Measurements from ENCODE around the gene ABAT. TPM values are rescaled to one million over a fixed set of nuclear protein-coding genes. Genes with fewer than 3 reads are reported as not detected.

Gene ABAT
- total and polyA plus RNA-seq, 2 of the 8 experiments (the other 6 are each of a cell fraction or from before 2014, with no cell fraction given) = 6.4 to 8.4 TPM

DNA sequence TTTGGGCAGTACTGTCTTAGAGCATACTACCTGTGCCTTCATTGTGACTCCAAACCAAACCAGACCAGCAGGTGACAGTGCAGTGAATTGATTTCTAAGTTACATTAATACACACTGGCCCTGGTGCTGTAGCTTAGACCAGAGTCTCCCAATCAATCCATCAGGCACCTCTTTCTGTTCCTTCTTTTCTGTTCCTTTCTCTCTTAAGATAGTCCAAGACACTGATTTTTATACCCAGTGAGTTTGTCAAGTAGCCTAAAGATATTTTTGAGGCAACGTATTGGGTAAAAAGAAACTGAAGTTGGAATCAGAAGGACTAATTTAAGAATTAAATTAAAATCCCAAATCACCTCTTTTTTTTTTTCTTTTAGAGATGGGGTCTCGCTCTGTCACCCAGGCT lies 43.1 kb downstream of the ABAT start:
- Histone ChIP-seq H3K56ac (replicated peaks; ENCODE audit: insufficient read length, low read depth, low read length) (no peak overlapping the region), H3K27ac (ENCODE audit: low read depth, low read length) (no peak overlapping the region), H3K4me3 (ENCODE audit: extremely low read depth in 1 of 4, insufficient read depth in 2 of 4, low read depth in 3 of 4, low read length in 4 of 4) (no peak overlapping the region), H3K27me3 (replicated peaks in 1 of 4; ENCODE audit: control insufficient read depth in 3 of 4, extremely low read depth in 1 of 4, insufficient read depth in 3 of 4, low read length in 3 of 4) (no peaks in the 10 kb centered on the region; a peak in 1 of 7 replicates), H3K23ac (ENCODE audit: insufficient read length) (no peak overlapping the region), H3K14ac (ENCODE audit: insufficient read length) (no peak overlapping the region), H4K91ac (replicated peaks; ENCODE audit: insufficient read length, low read length) (no peak overlapping the region), H4K8ac (ENCODE audit: extremely low read depth, insufficient read depth, low read length) (no peak overlapping the region), H2BK12ac (ENCODE audit: low read depth, low read length) (no peak overlapping the region), H2AFZ (ENCODE audit: low read length) (no peak overlapping the region), H2BK5ac (ENCODE audit: low read depth, low read length) (no peak overlapping the region), H3K79me2 (ENCODE audit: control insufficient read depth in 1 of 2, insufficient read depth in 2 of 2, low read length in 2 of 2) (no peaks in the 10 kb centered on the region), H2BK15ac (ENCODE audit: low read length) (no peak overlapping the region), H3K4ac (replicated peaks; ENCODE audit: insufficient read length, low read depth, low read length) (no peak overlapping the region), H2AK5ac (ENCODE audit: low read depth, low read length) (no peak overlapping the region), H3K9me3 (ENCODE audit: insufficient read depth in 2 of 2, low read depth in 1 of 2, low read length in 1 of 2) (no peaks in the 10 kb centered on the region), H3K23me2 (ENCODE audit: low read depth, low read length) (no peaks in the 10 kb centered on the region), H3K18ac (ENCODE audit: extremely low read depth, low read length) (no peak overlapping the region), H3K4me1 (replicated peaks in 1 of 4; ENCODE audit: control insufficient read depth in 3 of 4, insufficient read depth in 4 of 4, low read length in 3 of 4) (peaks cover 0 to 16% (median 11%) of the 10 kb centered on the region in 4 experiments), H4K5ac (ENCODE audit: insufficient read length, low read depth, low read length) (no peak overlapping the region), H2BK20ac (ENCODE audit: low read length) (no peak overlapping the region), H2BK120ac (replicated peaks; ENCODE audit: low read depth, low read length) (no peak overlapping the region), H3K9ac (replicated peaks in 1 of 4; ENCODE audit: extremely low read depth in 1 of 4, low read depth in 3 of 4, low read length in 3 of 4) (no peak overlapping the region), H3K36me3 (ENCODE audit: control insufficient read depth in 2 of 4, insufficient read depth in 4 of 4, low read length in 3 of 4) (no peaks in the 10 kb centered on the region), H3K4me2 (ENCODE audit: insufficient read depth in 1 of 2, low read depth in 2 of 2, low read length in 2 of 2) (no peak overlapping the region), H3K79me1 (ENCODE audit: low read depth, low read length) (no peaks in the 10 kb centered on the region), H4K20me1 (replicated peaks in 1 of 2; ENCODE audit: control insufficient read depth in 1 of 2, insufficient read depth in 2 of 2, low read length in 2 of 2) (no peaks in the 10 kb centered on the region)
- WGBS, 2 experiments (ENCODE audit: extremely low coverage in 1 of 2, insufficient coverage in 1 of 2, insufficient read length in 1 of 2, insufficient replicate concordance in 2 of 2, low coverage in 1 of 2, low lambda C conversion rate in 2 of 2, missing lambda C conversion rate in 1 of 2) = 77% methylated on average over 2 of the region's 2 CpGs; no CpG with 5 or more reads in 1 of the 2 experiments
- FAIRE-seq (no peak), DNase-seq (ENCODE audit: low read depth in 1 of 2, low spot score in 2 of 2) (no peak)
- ChIA-PET CTCF (ENCODE audit: partially characterized antibody) (interaction anchor here (1.2 kb wide), 1 partner anchor 56 kb away, joined by 3 read pairs; no protein-coding TSS in a partner anchor), POLR2A (ENCODE audit: partially characterized antibody) (interaction anchor here (0.6 kb wide), 1 partner anchor 62 kb away, joined by 3 read pairs; no protein-coding TSS in a partner anchor)
- TF ChIP-seq TEAD4 (IDR thresholded peaks at IDR 0.05; ENCODE audit: low read depth, low read length) (no peak), POLR2A (IDR thresholded peaks at IDR 0.05; ENCODE audit: control extremely low read depth in 1 of 2, low read depth in 2 of 2, low read length in 2 of 2) (no peak), BCL11A (IDR thresholded peaks at IDR 0.05; ENCODE audit: low read depth in 2 of 2, low read length in 2 of 2) (no peak), CHD2 (IDR thresholded peaks at IDR 0.05; ENCODE audit: low read length) (no peak), TAF7 (optimal IDR thresholded peaks at IDR 0.05; ENCODE audit: borderline replicate concordance, low read depth, low read length) (no peak), SUZ12 (IDR thresholded peaks at IDR 0.05; ENCODE audit: low read length) (no peak), RAD21 (IDR thresholded peaks at IDR 0.05 in 1 of 2, conservative IDR thresholded peaks at IDR 0.05 in 1 of 2; ENCODE audit: low read depth in 2 of 2, low read length in 2 of 2) (no peak), BACH1 (IDR thresholded peaks at IDR 0.05; ENCODE audit: low read length) (no peak), NRF1 (IDR thresholded peaks at IDR 0.05; ENCODE audit: low read depth, low read length) (no peak), TCF12 (IDR thresholded peaks at IDR 0.05; ENCODE audit: low read depth, low read length) (no peak), CHD1 (IDR thresholded peaks at IDR 0.05; ENCODE audit: low read depth, low read length) (no peak), GABPA (IDR thresholded peaks at IDR 0.05; ENCODE audit: borderline replicate concordance, insufficient read depth, low read length) (no peak), POU5F1 (IDR thresholded peaks at IDR 0.05; ENCODE audit: low read depth, low read length) (no peak)
- TF ChIP-seq, protein P1, sequence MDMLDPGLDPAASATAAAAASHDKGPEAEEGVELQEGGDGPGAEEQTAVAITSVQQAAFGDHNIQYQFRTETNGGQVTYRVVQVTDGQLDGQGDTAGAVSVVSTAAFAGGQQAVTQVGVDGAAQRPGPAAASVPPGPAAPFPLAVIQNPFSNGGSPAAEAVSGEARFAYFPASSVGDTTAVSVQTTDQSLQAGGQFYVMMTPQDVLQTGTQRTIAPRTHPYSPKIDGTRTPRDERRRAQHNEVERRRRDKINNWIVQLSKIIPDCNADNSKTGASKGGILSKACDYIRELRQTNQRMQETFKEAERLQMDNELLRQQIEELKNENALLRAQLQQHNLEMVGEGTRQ (IDR thresholded peaks at IDR 0.05; ENCODE audit: low read length) = no peak
